ENCODE measurements around the gene MTURN.

DNA sequence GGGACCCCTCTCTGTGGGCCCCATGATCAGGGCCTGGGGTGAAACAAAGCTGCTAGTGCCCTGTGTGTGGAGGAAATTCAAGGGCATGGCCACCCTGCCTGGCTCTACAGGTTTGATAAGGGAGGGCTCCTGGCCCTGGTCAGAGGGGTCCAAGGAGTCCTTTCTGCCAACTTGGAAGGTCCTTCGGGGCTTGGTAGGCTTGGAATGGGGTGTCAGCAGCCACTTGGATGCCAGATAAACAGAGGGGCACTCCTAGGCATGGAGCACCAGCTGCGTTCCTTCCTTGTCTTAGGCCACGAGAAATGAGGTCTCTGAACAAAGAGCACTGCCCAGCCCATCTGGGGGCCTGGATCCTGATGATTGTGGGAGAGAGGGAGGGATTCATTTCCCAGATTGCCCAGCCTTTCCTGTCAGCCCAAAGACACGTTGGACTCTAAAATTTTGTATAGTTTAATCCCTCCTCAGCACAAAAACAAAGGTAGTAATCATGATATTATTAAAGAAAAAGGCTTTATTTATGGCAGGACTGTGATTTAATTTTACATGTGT, 5.1 kb downstream of the MTURN start:
- TF ChIP-seq POLR2A (IDR thresholded peaks at IDR 0.05) = no peak
- TF ChIP-seq, protein P1, sequence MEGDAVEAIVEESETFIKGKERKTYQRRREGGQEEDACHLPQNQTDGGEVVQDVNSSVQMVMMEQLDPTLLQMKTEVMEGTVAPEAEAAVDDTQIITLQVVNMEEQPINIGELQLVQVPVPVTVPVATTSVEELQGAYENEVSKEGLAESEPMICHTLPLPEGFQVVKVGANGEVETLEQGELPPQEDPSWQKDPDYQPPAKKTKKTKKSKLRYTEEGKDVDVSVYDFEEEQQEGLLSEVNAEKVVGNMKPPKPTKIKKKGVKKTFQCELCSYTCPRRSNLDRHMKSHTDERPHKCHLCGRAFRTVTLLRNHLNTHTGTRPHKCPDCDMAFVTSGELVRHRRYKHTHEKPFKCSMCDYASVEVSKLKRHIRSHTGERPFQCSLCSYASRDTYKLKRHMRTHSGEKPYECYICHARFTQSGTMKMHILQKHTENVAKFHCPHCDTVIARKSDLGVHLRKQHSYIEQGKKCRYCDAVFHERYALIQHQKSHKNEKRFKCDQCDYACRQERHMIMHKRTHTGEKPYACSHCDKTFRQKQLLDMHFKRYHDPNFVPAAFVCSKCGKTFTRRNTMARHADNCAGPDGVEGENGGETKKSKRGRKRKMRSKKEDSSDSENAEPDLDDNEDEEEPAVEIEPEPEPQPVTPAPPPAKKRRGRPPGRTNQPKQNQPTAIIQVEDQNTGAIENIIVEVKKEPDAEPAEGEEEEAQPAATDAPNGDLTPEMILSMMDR (IDR thresholded peaks at IDR 0.05) = no peak
